Measurements from ENCODE around the gene RTN4R. TPM values are rescaled to one million over a fixed set of nuclear protein-coding genes. Genes with fewer than 3 reads are reported as not detected.

Gene RTN4R
- total RNA-seq, 1 donor from 2014 or later, result 38.3 TPM

DNA sequence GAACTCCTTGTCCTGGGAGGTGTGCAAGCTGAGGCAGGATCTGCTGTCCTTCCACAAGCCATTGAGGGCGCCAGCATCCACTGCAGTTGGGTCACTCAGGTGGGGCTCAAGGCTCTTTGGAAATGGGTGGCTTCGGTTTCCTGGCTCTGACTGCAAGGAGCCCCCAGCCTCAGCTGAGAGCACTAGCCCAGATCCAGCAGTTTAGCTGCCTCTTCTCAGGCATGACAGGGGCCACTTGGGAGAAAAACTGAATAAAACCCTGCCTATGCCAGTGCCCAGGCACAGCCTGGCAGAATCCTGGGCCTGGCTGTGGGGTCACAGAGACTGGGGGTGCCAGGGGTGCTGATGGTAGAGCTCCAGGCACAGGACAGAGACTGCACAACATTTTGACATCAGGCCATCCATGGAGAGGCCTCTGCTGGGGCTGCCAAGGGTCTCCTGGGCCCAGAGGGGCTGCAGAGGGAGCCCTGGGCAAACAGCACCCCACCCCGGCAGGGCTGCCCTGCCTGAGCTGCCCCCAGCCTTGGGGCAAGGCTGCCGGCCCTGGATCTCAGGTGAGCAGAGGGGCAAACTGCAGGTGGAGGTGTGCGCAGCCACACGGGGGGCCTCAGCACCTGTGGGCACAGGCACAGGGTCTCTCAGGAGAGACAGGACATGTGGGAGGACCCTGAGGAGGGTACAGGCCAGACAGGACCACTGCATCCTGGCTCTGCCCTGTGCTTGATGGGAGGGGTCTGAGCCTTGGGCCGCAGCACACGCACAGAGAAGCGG lies 28.3 kb downstream of the RTN4R start:
- H3K27ac Mint-ChIP-seq (ENCODE audit: unreplicated experiment), result peak overlapping the region; percentile 82
- peaks cover 3% of the 10 kb centered on the region for H3K9me3 Mint-ChIP-seq (ENCODE audit: unreplicated experiment)
- peaks cover 27% of the 10 kb centered on the region for H3K4me1 Mint-ChIP-seq (ENCODE audit: low read depth, unreplicated experiment)
- no peak for DNase-seq
- H3K27me3 Mint-ChIP-seq (ENCODE audit: unreplicated experiment), result peaks cover 5% of the 10 kb centered on the region
- no peak overlapping the region for H3K4me3 Mint-ChIP-seq (ENCODE audit: unreplicated experiment)
- TF ChIP-seq, protein P1, sequence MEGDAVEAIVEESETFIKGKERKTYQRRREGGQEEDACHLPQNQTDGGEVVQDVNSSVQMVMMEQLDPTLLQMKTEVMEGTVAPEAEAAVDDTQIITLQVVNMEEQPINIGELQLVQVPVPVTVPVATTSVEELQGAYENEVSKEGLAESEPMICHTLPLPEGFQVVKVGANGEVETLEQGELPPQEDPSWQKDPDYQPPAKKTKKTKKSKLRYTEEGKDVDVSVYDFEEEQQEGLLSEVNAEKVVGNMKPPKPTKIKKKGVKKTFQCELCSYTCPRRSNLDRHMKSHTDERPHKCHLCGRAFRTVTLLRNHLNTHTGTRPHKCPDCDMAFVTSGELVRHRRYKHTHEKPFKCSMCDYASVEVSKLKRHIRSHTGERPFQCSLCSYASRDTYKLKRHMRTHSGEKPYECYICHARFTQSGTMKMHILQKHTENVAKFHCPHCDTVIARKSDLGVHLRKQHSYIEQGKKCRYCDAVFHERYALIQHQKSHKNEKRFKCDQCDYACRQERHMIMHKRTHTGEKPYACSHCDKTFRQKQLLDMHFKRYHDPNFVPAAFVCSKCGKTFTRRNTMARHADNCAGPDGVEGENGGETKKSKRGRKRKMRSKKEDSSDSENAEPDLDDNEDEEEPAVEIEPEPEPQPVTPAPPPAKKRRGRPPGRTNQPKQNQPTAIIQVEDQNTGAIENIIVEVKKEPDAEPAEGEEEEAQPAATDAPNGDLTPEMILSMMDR (IDR thresholded peaks at IDR 0.05; ENCODE audit: partially characterized antibody, unreplicated experiment), result no peak
- H3K36me3 Mint-ChIP-seq (ENCODE audit: unreplicated experiment), result no peaks in the 10 kb centered on the region

DNA sequence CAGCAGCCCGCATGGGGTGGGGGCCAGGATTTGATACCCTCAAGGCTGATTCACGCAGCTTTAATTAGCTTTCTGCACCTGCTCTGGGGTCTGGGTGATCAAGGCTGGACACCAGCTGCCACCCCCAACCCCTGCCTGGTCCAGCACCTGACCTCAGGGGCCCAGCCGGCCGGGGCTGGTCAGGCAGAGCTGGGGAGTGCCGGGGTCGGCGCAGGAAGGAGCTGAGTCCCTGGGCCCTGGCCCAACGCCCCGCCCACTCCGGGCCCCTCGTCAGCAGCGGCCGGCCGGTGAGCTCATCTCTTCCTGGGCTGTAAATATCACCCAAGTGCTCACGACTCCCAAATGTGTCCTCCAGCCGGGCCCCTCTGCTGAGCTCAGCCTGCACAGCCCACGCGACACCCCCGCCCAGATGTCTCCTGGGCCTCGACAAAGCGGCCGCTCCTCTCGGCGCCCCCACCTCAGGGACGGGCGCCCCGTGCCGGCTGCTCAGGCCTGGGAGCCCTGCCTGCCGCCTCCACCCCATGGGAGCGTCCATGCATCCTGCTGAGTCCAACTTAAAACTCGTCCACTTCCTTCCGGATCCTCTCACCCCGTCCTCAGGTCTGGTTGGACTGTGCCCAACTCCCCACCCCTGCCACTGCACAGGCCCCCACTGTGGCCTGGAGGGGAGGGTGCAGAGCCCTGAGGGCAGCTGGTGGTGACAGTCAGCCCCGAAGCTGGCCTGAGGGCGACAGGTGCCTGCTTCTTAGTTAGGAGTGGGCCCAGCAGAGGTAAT lies 29.0 kb downstream of the RTN4R start:
- Mint-ChIP-seq H3K27me3 (ENCODE audit: unreplicated experiment) (peaks cover 3% of the 10 kb centered on the region), H3K4me3 (ENCODE audit: unreplicated experiment) (no peak overlapping the region), H3K36me3 (ENCODE audit: unreplicated experiment) (no peaks in the 10 kb centered on the region), H3K27ac (ENCODE audit: unreplicated experiment) (peak overlapping the region; percentile 77), H3K4me1 (ENCODE audit: low read depth, unreplicated experiment) (peaks cover 26% of the 10 kb centered on the region), H3K9me3 (ENCODE audit: unreplicated experiment) (peaks cover 3% of the 10 kb centered on the region)
- TF ChIP-seq, protein P1 (IDR thresholded peaks at IDR 0.05; ENCODE audit: partially characterized antibody, unreplicated experiment), result peak; percentile 1
- peak; percentile 68 for DNase-seq

DNA sequence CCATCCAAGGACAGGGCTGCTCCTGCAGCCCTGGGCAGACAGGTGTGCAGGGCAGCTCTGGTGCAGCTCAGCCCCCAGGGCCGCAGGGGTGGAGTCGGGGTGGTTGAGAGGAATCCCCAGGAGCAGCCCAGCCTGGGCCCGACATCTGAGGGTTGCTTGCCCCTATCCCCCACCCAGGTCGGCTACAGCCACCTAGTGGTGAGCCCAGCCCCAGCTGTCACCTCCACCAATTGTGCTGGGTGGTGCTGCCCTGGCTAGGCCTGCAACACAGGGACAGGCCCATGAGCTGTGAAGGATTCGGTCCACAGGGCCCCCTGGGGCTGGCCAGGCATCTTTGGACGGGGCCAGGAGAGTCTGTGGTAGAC lies 29.6 kb downstream of the RTN4R start:
- no peaks in the 10 kb centered on the region for H3K36me3 Mint-ChIP-seq (ENCODE audit: unreplicated experiment)
- H3K9me3 Mint-ChIP-seq (ENCODE audit: unreplicated experiment), result peaks cover 2% of the 10 kb centered on the region
- TF ChIP-seq, protein P1 (IDR thresholded peaks at IDR 0.05; ENCODE audit: partially characterized antibody, unreplicated experiment), result peak; percentile 71
- peak; percentile 77 for DNase-seq
- peaks cover 22% of the 10 kb centered on the region for H3K4me1 Mint-ChIP-seq (ENCODE audit: low read depth, unreplicated experiment)
- no peak overlapping the region for H3K4me3 Mint-ChIP-seq (ENCODE audit: unreplicated experiment)
- H3K27ac Mint-ChIP-seq (ENCODE audit: unreplicated experiment), result peak overlapping the region; percentile 33
- peaks cover 3% of the 10 kb centered on the region for H3K27me3 Mint-ChIP-seq (ENCODE audit: unreplicated experiment)

DNA sequence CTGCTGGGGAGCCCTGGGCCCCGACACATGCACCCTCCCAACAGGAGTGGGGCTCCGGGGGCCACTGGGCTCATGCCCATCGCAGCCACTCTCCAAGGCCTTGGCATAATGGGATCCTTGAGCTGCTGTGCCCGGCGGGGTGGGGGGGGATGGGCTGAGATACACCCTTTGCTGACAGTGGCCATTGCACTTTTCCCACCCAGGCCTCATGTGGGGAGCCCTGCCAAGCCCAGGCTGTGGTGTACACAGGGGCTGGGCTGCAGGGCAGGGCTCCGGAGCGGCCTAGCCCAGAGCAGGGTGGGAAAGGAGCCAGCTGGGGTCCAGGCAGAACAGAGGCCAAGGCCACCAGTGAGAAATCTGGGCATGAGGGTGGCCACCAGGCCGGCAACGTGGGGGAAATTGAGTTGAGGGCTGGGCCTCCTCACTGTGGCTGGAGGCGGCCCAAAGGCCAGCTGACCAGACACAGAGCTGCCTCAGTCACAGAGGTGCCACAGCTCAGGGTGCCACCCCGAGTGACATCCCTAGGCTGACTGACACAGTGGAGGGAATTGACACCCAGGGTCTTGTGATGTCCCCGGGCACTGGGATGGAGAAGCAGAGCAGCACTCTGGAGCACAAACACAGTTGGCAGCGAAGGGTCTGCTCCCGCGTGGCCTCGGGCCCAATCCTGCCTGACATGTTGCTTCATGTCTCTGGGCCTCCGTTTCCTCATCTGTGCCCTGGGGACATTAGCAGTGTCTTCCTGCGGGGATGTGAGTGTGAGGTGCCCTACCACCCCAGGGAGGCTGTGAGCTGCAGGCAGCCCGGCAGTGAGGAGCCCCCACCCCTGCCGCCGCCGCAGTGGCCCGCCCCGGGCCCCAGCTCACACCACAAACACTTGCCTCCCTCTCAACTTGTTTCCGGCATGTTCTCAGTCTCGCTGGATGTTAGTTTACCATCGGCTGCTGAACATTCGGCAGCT lies 30.4 kb downstream of the RTN4R start:
- Mint-ChIP-seq H3K27me3 (ENCODE audit: unreplicated experiment) (peaks cover 3% of the 10 kb centered on the region), H3K36me3 (ENCODE audit: unreplicated experiment) (no peaks in the 10 kb centered on the region), H3K4me3 (ENCODE audit: unreplicated experiment) (no peak overlapping the region), H3K4me1 (ENCODE audit: low read depth, unreplicated experiment) (peaks cover 22% of the 10 kb centered on the region), H3K9me3 (ENCODE audit: unreplicated experiment) (peaks cover 2% of the 10 kb centered on the region), H3K27ac (ENCODE audit: unreplicated experiment) (no peak overlapping the region)
- TF ChIP-seq, protein P1 (IDR thresholded peaks at IDR 0.05; ENCODE audit: partially characterized antibody, unreplicated experiment), result no peak
- no peak for DNase-seq
